ENCODE data around the gene NCAM1. TPM values are rescaled to one million over a fixed set of nuclear protein-coding genes. Genes with fewer than 3 reads are reported as not detected.

The NCAM1 gene
- total and polyA plus RNA-seq, 10 donors, result 0.41 to 13.2 (median 7.1) TPM

- no peaks in the 10 kb centered on the region for H3K36me3 ChIP-seq
- TF ChIP-seq POLR2AphosphoS5 (IDR thresholded peaks at IDR 0.05) (no peak), POLR2A (IDR thresholded peaks at IDR 0.05) (no peak)
- TF ChIP-seq, protein P1, sequence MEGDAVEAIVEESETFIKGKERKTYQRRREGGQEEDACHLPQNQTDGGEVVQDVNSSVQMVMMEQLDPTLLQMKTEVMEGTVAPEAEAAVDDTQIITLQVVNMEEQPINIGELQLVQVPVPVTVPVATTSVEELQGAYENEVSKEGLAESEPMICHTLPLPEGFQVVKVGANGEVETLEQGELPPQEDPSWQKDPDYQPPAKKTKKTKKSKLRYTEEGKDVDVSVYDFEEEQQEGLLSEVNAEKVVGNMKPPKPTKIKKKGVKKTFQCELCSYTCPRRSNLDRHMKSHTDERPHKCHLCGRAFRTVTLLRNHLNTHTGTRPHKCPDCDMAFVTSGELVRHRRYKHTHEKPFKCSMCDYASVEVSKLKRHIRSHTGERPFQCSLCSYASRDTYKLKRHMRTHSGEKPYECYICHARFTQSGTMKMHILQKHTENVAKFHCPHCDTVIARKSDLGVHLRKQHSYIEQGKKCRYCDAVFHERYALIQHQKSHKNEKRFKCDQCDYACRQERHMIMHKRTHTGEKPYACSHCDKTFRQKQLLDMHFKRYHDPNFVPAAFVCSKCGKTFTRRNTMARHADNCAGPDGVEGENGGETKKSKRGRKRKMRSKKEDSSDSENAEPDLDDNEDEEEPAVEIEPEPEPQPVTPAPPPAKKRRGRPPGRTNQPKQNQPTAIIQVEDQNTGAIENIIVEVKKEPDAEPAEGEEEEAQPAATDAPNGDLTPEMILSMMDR (IDR thresholded peaks at IDR 0.05 in 8 of 11, conservative IDR thresholded peaks at IDR 0.05 in 3 of 11), result no peak
- no peaks in the 10 kb centered on the region for H3K27me3 ChIP-seq (replicated peaks in 1 of 7)
- H3K9me3 ChIP-seq, result no peaks in the 10 kb centered on the region
- H3K4me3 ChIP-seq, result no peak overlapping the region
- DNase-seq, result no peak
- H3K27ac ChIP-seq, result no peak overlapping the region
- intact Hi-C loops (cut with DNase I; ENCODE audit: low total_unique reads), result no loop called here
- no peaks in the 10 kb centered on the region for H3K4me1 ChIP-seq
- 78 to 92% (median 81%) methylated on average over 6 of the region's 6 CpGs for WGBS, 5 donors
Observed at GRCh38 chr11:113255741-113256140, 294.5 kb downstream of the NCAM1 start.

DNA sequence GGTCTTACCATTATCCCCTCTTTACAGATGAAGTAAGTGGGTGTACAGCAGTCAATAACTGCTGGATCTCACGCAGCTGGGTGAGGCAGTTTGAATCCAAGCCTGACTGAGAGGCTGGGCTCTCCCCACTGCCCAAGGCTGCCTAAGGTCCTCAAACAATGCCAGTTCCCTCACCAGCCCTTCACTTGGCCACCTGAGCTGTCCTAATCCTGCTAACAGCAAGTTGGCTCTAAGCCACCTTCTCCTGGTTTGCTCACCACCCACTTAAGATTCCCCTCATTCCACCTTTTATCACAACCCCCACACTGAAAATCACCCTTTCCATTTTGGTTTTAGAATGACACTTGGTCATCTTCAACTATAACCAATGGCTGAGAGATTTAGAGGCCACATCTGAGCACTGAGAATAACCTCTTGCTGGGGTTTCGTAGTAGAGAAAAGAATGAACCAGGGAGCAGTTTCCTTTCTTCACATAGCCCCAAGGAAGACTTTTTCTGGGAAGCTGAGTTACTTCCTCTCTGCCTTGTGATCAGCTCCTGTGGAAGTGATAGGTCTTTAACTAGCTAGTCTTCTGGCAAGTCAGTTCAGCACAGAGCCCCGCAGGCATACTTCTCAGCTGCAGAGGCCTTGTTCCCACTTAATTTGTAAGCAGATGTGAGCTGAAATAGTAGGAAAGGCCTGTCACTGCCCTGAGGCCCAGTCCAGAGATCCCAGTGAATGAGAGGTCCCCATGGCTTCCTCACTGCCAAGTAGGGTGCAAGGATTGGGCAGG, 295.4 kb downstream of the NCAM1 start:
- WGBS, 5 donors, result 77 to 88% (median 82%) methylated on average over 3 of the region's 3 CpGs
- TF ChIP-seq POLR2AphosphoS5 (IDR thresholded peaks at IDR 0.05) (no peak), POLR2A (IDR thresholded peaks at IDR 0.05) (no peak)
- TF ChIP-seq, protein P1 (IDR thresholded peaks at IDR 0.05 in 8 of 11, conservative IDR thresholded peaks at IDR 0.05 in 3 of 11), result no peak
- Histone ChIP-seq H3K27ac (no peak overlapping the region), H3K9me3 (no peaks in the 10 kb centered on the region), H3K4me3 (no peak overlapping the region), H3K4me1 (no peaks in the 10 kb centered on the region), H3K27me3 (replicated peaks in 1 of 7) (no peaks in the 10 kb centered on the region), H3K36me3 (no peaks in the 10 kb centered on the region)
- intact Hi-C loops (cut with DNase I; ENCODE audit: low total_unique reads), result no loop called here
- DNase-seq, result no peak

DNA sequence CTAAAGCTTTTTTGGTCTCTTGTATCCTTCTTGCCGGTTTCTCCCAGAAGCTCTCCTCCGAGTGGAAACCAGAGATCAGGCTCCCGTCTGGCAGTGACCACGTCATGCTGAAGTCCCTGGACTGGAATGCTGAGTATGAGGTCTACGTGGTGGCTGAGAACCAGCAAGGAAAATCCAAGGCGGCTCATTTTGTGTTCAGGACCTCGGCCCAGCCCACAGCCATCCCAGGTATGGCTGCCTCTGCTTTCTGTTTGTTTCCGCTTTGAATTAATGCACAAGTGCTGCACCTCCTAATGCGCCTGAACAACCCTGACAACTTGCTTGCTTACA, 298.8 kb downstream of the NCAM1 start:
- no peaks in the 10 kb centered on the region for H3K36me3 ChIP-seq
- no peak for DNase-seq
- no peaks in the 10 kb centered on the region for H3K27me3 ChIP-seq (replicated peaks in 1 of 7)

DNA sequence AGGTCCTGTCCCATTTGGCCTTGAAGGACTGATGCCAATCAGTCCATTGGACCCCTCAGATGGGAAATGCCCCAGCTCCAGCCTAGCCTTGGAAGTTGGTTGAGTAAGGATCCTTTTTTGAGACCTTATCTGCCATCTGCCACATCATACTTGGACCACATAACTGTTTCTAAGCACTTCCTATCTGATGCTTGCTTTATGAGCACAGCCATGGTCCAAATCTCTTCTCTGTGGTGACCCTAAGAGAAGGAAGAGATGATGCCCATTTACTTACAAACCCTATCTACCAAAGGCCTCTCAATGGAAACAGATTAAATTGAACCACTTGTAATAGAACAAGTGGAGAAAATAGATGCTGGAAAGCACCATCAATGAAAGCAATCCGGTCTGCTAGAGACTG, 299.3 kb downstream of the NCAM1 start:
- Histone ChIP-seq H3K4me1 (no peaks in the 10 kb centered on the region), H3K27ac (no peak overlapping the region), H3K36me3 (no peaks in the 10 kb centered on the region), H3K4me3 (no peak overlapping the region), H3K27me3 (replicated peaks in 1 of 7) (no peaks in the 10 kb centered on the region), H3K9me3 (no peaks in the 10 kb centered on the region)
- intact Hi-C loops (cut with DNase I; ENCODE audit: low total_unique reads), result no loop called here
- WGBS, 5 donors, result 70 to 89% (median 74%) methylated on average over 1 of the region's 1 CpG
- TF ChIP-seq POLR2A (IDR thresholded peaks at IDR 0.05) (no peak), POLR2AphosphoS5 (IDR thresholded peaks at IDR 0.05) (no peak)
- TF ChIP-seq, protein P1 (IDR thresholded peaks at IDR 0.05 in 8 of 11, conservative IDR thresholded peaks at IDR 0.05 in 3 of 11), result no peak
- DNase-seq, result no peak

More for the DNA sequence above, 298.8 kb downstream of the NCAM1 start:
- Histone ChIP-seq H3K27ac (no peak overlapping the region), H3K4me3 (no peak overlapping the region), H3K4me1 (no peaks in the 10 kb centered on the region), H3K9me3 (no peaks in the 10 kb centered on the region)
- TF ChIP-seq POLR2AphosphoS5 (IDR thresholded peaks at IDR 0.05), result no peak
- no peak for TF ChIP-seq POLR2A (IDR thresholded peaks at IDR 0.05)
- TF ChIP-seq, protein P1 (IDR thresholded peaks at IDR 0.05 in 8 of 11, conservative IDR thresholded peaks at IDR 0.05 in 3 of 11), result no peak
- WGBS, 5 donors, result 84 to 94% (median 91%) methylated on average over 9 of the region's 9 CpGs
- intact Hi-C loops (cut with DNase I; ENCODE audit: low total_unique reads), result no loop called here

Data from spleen (tissue), 11 donors.